ENCODE measurements around the gene KAT6B.
"Not testable (repeated sequence)": the region's sequence is repeated elsewhere in the genome, so short reads cannot be mapped to it uniquely, and the experiment has no call there.

Gene KAT6B

GRCh38 chr10:74869635-74870034 is 43.2 kb downstream of the KAT6B start:
- no peak for TF ChIP-seq CTCF (IDR thresholded peaks at IDR 0.05; ENCODE audit: borderline replicate concordance, insufficient read depth, low read depth, low read length)
- H3K4me3 ChIP-seq (ENCODE audit: low read depth, low read length), result no peak overlapping the region

DNA sequence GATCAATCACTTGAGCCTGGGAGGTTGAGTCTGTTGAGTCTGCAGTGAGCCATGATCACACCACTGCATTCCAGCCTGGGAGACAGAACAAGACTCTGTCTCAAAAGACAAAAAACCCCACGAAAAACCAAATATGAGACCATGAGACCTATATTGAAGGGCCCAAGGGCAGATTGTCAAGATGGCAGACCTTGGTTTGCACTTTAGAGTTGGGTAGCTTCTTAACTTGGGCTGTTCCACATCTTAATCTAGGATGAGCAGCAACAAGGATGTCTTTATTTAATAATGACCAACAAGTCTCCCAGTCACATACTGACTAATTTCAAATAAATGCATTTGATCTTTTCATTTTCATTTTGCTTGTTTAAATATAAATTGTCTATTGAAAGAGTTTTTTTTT is 43.8 kb downstream of the KAT6B start:
- no peak for TF ChIP-seq CTCF (IDR thresholded peaks at IDR 0.05; ENCODE audit: borderline replicate concordance, insufficient read depth, low read depth, low read length)
- H3K4me3 ChIP-seq (ENCODE audit: low read depth, low read length), result no peak overlapping the region

- no peak for TF ChIP-seq CTCF (IDR thresholded peaks at IDR 0.05; ENCODE audit: borderline replicate concordance, insufficient read depth, low read depth, low read length)
Measured at GRCh38 chr10:74871595-74872382, 45.4 kb downstream of the KAT6B start.

DNA sequence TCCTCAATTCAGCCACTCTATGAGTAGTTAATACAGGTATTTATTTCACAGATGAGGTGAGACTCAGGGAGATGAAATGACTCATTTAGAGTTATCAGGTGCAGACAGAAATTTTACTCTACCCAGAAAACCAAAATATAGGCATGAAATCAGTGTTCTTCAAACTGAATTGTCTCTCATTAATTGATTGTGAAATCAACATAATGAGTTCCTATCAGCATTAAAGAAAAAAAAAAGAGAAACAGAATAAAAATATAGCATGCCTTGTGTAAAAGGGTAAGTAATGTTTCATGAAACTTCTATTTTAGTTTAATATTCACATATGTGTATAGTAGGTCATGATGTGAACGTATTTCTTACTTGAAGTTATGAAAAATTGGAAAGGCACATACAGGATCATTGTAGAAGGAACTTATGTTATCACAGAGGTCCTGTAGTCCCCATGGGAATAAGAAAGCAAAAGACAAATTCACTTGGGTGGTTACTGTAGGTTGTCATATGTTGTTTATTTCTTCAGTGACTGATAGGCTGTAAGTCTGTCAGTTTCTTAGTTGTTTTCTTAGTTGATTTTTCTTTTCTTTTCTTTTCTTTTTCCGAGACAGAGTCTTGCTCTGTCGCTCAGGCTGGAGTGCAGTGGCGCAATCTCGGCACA is 47.5 kb downstream of the KAT6B start:
- TF ChIP-seq CTCF (IDR thresholded peaks at IDR 0.05; ENCODE audit: borderline replicate concordance, insufficient read depth, low read depth, low read length), result no peak
- no peak overlapping the region for H3K4me3 ChIP-seq (ENCODE audit: low read depth, low read length)

More at GRCh38 chr10:74871595-74872382, 45.4 kb downstream of the KAT6B start:
- no peak overlapping the region for H3K4me3 ChIP-seq (ENCODE audit: low read depth, low read length)

DNA sequence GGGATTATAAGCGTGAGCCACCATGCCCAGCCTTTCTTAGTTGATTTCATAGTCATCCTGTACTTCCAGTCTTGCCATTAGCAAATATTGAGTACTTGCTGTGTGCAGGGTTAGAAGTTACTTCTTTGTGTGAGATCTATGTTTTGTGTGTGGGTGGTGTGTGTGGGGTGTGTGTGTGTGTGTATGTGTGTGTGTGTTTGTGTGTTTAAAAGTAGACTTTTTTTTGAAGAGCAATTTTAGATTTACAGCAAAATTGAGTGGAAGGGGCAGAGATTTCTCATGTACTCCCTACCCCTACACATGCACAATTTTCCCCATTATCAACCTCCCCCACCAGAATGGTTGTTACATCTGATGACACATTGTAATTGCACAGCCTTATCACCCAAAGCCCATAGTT is 48.2 kb downstream of the KAT6B start:
- TF ChIP-seq CTCF (IDR thresholded peaks at IDR 0.05; ENCODE audit: borderline replicate concordance, insufficient read depth, low read depth, low read length), result no peak
- no peak overlapping the region for H3K4me3 ChIP-seq (ENCODE audit: low read depth, low read length)

- H3K4me3 ChIP-seq (ENCODE audit: low read depth, low read length), result no peak overlapping the region
- no peak for TF ChIP-seq CTCF (IDR thresholded peaks at IDR 0.05; ENCODE audit: borderline replicate concordance, insufficient read depth, low read depth, low read length)
Measured at GRCh38 chr10:74875068-74875467, 48.7 kb downstream of the KAT6B start.

DNA sequence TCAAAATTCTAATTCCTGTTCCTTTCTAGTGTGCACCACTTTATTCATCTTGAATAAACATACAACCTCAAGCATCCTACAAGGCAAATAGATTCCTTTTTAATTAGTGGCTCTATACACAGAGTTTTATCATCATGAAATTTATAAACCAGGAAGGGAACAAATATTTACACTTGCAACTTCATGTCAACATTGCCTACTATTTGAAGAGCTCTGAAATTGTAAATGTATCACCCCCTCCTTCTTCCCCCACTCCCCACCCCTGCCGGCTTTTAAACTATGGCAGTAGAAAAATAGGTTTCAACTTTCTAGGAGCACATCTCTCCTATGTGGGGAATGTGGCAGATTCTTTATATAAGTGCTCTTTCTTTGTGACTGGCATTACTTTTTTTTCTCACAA is 49.6 kb downstream of the KAT6B start:
- no peak overlapping the region for H3K4me3 ChIP-seq (ENCODE audit: low read depth, low read length)

GRCh38 chr10:74877054-74877453 is 50.7 kb downstream of the KAT6B start:
- not testable (repeated sequence) for H3K4me3 ChIP-seq (ENCODE audit: low read depth, low read length)

More for the DNA sequence above, 49.6 kb downstream of the KAT6B start:
- TF ChIP-seq CTCF (IDR thresholded peaks at IDR 0.05; ENCODE audit: borderline replicate concordance, insufficient read depth, low read depth, low read length), result no peak

Data from GM12875 (cell line).